Measurements from ENCODE around the gene GTF2IRD1. TPM values are rescaled to one million over a fixed set of nuclear protein-coding genes. Genes with fewer than 3 reads are reported as not detected.

Gene GTF2IRD1
- total and polyA plus RNA-seq, 8 donors, result 7.1 to 15.9 (median 9.9) TPM

DNA sequence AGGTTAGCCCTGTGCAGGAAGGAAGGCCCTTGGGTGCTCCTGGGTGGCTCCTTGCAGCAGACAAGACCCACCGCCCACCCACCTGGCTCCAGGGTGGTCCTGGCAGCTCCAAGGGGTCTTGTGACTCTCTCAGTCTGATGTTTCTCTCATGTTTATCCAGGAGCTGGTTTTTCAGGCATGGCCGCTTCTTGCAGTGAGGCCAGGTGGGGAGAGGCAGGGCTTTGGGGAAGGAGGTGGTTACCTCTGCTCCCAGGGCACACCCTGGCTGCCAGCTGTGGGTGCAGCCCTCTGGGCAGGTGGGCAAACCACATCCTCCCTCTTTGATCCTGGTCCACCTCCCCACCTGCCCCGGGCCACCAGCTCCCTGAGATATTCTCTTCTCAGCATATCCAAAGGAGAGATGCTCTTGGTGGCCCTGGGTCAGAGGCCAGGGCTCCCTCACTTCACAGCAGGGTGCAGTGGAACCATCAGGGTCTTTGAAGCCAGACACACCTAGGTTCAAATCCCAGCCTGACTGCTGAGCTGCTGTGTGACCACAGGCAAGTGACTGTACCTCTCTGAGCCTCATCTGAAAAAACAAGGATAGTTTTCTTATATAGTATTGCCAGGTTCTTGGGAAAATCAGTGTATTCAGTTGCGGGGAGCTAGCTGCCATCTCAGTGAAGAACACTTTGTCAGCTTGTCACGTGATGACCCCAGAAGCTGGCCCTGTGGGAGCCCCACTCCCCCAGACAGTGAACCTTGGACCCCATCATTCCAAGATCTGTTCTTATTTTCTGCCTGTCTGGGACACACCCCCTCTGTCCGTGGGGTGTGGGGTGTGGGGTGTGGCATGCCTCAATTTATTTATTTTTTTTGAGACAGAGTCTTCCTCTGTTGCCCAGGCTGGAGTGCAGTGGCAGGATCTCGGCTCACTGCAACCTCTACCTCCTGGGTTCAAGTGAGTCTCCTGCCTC, 11.5 kb downstream of the GTF2IRD1 start:
- ATAC-seq, result peak; percentile 17 to 79 (median 30)
- no peak for DNase-seq
- no peaks in the 10 kb centered on the region for H3K9me3 ChIP-seq
- intact Hi-C loops (cut with DNase I), result no loop called here
- no peaks in the 10 kb centered on the region for H3K36me3 ChIP-seq
- H3K4me1 ChIP-seq, result peaks cover 0 to 4% (median 3%) of the 10 kb centered on the region in 3 donors
- no peaks in the 10 kb centered on the region for H3K27me3 ChIP-seq
- no peak for FAIRE-seq
- 63 to 71% methylated on average over 7 of the region's 7 CpGs for WGBS, 2 donors
- no peak overlapping the region for H3K4me3 ChIP-seq
- no peak overlapping the region for H3K27ac ChIP-seq
- TF ChIP-seq, protein P1, sequence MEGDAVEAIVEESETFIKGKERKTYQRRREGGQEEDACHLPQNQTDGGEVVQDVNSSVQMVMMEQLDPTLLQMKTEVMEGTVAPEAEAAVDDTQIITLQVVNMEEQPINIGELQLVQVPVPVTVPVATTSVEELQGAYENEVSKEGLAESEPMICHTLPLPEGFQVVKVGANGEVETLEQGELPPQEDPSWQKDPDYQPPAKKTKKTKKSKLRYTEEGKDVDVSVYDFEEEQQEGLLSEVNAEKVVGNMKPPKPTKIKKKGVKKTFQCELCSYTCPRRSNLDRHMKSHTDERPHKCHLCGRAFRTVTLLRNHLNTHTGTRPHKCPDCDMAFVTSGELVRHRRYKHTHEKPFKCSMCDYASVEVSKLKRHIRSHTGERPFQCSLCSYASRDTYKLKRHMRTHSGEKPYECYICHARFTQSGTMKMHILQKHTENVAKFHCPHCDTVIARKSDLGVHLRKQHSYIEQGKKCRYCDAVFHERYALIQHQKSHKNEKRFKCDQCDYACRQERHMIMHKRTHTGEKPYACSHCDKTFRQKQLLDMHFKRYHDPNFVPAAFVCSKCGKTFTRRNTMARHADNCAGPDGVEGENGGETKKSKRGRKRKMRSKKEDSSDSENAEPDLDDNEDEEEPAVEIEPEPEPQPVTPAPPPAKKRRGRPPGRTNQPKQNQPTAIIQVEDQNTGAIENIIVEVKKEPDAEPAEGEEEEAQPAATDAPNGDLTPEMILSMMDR (IDR thresholded peaks at IDR 0.05), result no peak

DNA sequence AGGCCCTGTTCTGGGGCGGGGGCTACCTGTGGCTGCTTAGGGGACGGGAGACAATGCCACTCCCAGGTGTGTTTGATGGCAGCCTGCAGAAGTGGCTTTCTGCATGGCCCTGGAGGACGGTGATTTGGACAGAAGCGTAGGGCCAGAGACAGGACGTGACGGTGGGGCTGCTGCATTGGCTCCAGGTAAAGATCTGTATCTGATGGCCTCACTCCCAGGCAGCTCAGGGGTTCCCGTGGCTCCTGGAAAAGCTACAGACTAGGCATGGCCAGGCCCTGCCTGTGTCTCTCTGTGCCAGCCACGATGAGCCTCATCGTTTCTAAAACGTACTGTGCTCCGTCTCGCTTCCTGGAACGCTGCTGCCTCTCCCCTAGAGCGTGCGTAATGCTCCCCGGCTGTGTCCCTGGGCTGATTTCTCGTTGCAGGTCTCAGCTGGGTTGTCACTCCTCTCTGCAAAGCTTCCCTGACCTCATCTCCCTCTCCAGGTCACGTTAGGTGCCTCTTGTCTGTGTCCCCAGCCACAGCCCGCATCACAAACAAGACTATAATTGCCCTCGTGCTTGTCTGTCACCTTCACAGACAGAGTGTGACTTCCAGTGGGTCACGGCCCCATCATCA, 12.6 kb downstream of the GTF2IRD1 start:
- Histone ChIP-seq H3K4me1 (peaks cover 0 to 4% (median 3%) of the 10 kb centered on the region in 3 donors), H3K4me3 (no peak overlapping the region), H3K36me3 (no peaks in the 10 kb centered on the region), H3K27me3 (no peaks in the 10 kb centered on the region), H3K9me3 (no peaks in the 10 kb centered on the region), H3K27ac (no peak overlapping the region)
- DNase-seq (no peak), ATAC-seq (peak in 3 of 4 donors; percentile 37 to 78 (median 76)), FAIRE-seq (no peak)
- intact Hi-C loops (cut with DNase I), result no loop called here
- WGBS, 2 donors, result 68 to 70% methylated on average over 21 of the region's 21 CpGs
- TF ChIP-seq, protein P1 (IDR thresholded peaks at IDR 0.05), result no peak

DNA sequence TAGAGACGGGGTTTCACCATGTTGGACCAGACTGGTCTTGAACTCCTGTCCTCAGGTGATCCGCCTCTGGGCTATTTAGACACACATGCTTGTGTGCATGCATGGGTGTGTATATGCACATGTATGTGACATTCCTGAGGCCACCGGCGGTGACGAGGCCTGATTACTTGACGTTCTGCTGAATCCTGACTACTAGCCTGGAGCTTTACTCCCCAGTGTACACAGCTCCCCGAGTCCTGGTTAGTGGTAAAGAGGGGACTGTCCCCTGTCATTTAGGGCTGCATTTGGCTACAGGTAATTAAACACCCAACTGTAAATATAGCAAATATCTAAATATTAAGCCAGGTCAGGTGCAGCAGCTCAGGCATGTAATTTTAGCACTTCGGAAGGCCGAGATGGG, 14.2 kb downstream of the GTF2IRD1 start:
- H3K36me3 ChIP-seq, result no peaks in the 10 kb centered on the region
- no peak overlapping the region for H3K4me3 ChIP-seq
- no peak overlapping the region for H3K27ac ChIP-seq
- FAIRE-seq (no peak), DNase-seq (no peak), ATAC-seq (peak in 1 of 4 donors; percentile 20)
- no peaks in the 10 kb centered on the region for H3K27me3 ChIP-seq
- H3K9me3 ChIP-seq, result no peaks in the 10 kb centered on the region
- intact Hi-C loops (cut with DNase I), result no loop called here
- 70 to 79% methylated on average over 9 of the region's 9 CpGs for WGBS, 2 donors
- TF ChIP-seq, protein P1 (IDR thresholded peaks at IDR 0.05), result no peak
- H3K4me1 ChIP-seq, result peaks cover 0 to 4% (median 3%) of the 10 kb centered on the region in 3 donors

DNA sequence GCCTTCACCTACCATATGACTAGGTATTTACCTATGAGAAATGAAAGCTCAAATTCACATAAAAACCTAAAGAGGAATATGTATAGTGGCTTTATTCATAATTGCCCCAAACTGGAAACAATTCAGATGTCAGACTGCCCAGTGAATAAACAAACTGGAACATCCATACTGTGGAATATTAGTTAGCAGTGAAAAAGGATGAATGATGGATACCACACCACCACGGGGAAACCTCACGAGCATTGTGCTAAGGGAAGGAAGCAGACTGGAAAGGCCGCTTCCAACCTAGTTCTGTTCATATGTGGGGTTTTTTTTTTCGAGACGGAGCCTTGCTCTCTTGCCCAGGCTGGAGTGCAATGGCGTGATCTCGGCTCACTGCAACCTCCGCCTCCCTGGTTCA, 16.8 kb downstream of the GTF2IRD1 start:
- WGBS, 2 donors, result 96 to 98% methylated on average over 8 of the region's 8 CpGs
- Histone ChIP-seq H3K9me3 (no peaks in the 10 kb centered on the region), H3K36me3 (no peaks in the 10 kb centered on the region), H3K27me3 (no peaks in the 10 kb centered on the region), H3K4me1 (no peaks in the 10 kb centered on the region), H3K27ac (no peak overlapping the region), H3K4me3 (no peak overlapping the region)
- TF ChIP-seq, protein P1 (IDR thresholded peaks at IDR 0.05), result no peak
- ATAC-seq, result no peak
- no peak for FAIRE-seq
- DNase-seq, result no peak
- intact Hi-C loops (cut with DNase I), result no loop called here
